Endothelial cell of umbilical vein (primary cell): Measurements from ENCODE around the gene KLK2. TPM values are rescaled to one million over a fixed set of nuclear protein-coding genes. Genes with fewer than 3 reads are reported as not detected.

ENCODE experiments used
- BruUV-seq: library from RNA; stranded (reverse); fragments of 400-500 nt; replicated peaks from 2 replicates; lab custom pipeline; 2021; lab: Mats Ljungman, UMichigan
- CTCF ChIA-PET: fragments of 300-600, 350-600 bp; sonication (Branson Sonifier 250); formaldehyde crosslinking; loops from one replicate; lab custom pipeline; 2021; ENCODE audit warnings: antibody characterized with exemption, inconsistent platforms; lab: Charles Lee
- POLR2A ChIA-PET: fragments of 300-600, 350-600 bp; sonication (Branson Sonifier 250); formaldehyde crosslinking; loops from one replicate; lab custom pipeline; 2021; ENCODE audit warnings: antibody characterized with exemption, inconsistent platforms; lab: Charles Lee
- DNase-seq: peaks from one replicate; pipeline ENCODE4 v3.0.0-alpha.2; 2011; ENCODE audit warnings: low read depth, low spot score
- FAIRE-seq: peaks from 2 replicates; lab custom pipeline; 2011; peaks lifted over from hg19 to GRCh38; lab: Jason Lieb, UNC
- H2AFZ ChIP-seq: 2 replicates; pipeline ENCODE4 v1.6.0; 2012; ENCODE audit warnings: low read depth, low read length, control low read depth, inconsistent platforms
- H3K27ac ChIP-seq: 2 replicates; pipeline ENCODE4 v1.5.1; 2011; ENCODE audit warnings: low read depth, mild to moderate bottlenecking, control low read depth, low read length, moderate library complexity; ENCODE audit not compliant: insufficient read depth
- H3K27me3 ChIP-seq, 2 experiments: 2 replicates each; pipeline versions ENCODE4 v1.6.0 to v1.6.1; 2011; ENCODE audit warnings: low read length in 2 of 2, mixed read lengths in 1 of 2; ENCODE audit not compliant: control insufficient read depth in 2 of 2, insufficient read depth in 2 of 2
- H3K36me3 ChIP-seq, 2 experiments: 2 replicates in 1 of 2; 3 replicates in 1 of 2; pipeline ENCODE4 v1.5.1; 2011; ENCODE audit warnings: low read length in 2 of 2, mild to moderate bottlenecking in 1 of 2, moderate library complexity in 1 of 2; ENCODE audit not compliant: control insufficient read depth in 2 of 2, insufficient read depth in 2 of 2; ENCODE audit errors: extremely low read depth in 1 of 2
- H3K4me1 ChIP-seq: 3 replicates; pipeline ENCODE4 v1.5.1; 2011; ENCODE audit warnings: mild to moderate bottlenecking, low read length; ENCODE audit not compliant: control insufficient read depth, insufficient read depth; ENCODE audit errors: extremely low read depth
- H3K4me2 ChIP-seq: 2 replicates; pipeline ENCODE4 v1.6.1; 2011; ENCODE audit warnings: low read length, control low read depth, mixed read lengths; ENCODE audit not compliant: insufficient read depth
- H3K4me3 ChIP-seq, 3 experiments: fragments of 200-600 bp in 1 of 3; sonication (generic), shearing (Covaris generic) in 1 of 3; replicated peaks in 1 of 3; 2 replicates each; pipeline ENCODE4 v1.5.1; 2011 to 2016; ENCODE audit warnings: control low read depth in 3 of 3, low read length in 3 of 3, mild to moderate bottlenecking in 2 of 3, inconsistent platforms in 1 of 3, low read depth in 1 of 3, moderate library complexity in 1 of 3; ENCODE audit not compliant: insufficient read depth in 1 of 3
- H3K79me2 ChIP-seq: 2 replicates; pipeline ENCODE4 v1.6.0; 2012; ENCODE audit warnings: low read length, inconsistent platforms; ENCODE audit not compliant: control insufficient read depth, insufficient read depth
- H3K9ac ChIP-seq: replicated peaks from 2 replicates; pipeline ENCODE3; 2011; ENCODE audit warnings: low read length, control low read depth; ENCODE audit not compliant: insufficient read depth; ENCODE audit errors: extremely low read depth
- H3K9me1 ChIP-seq: replicated peaks from 3 replicates; pipeline ENCODE4 v1.6.0; 2011; ENCODE audit warnings: mild to moderate bottlenecking, low read length; ENCODE audit not compliant: control insufficient read depth, insufficient read depth; ENCODE audit errors: extremely low read depth
- H3K9me3 ChIP-seq: replicated peaks from 2 replicates; pipeline ENCODE4 v1.5.1; 2012; ENCODE audit warnings: low read length, inconsistent platforms; ENCODE audit not compliant: control insufficient read depth, insufficient read depth
- H4K20me1 ChIP-seq: replicated peaks from 2 replicates; pipeline ENCODE3; 2011; ENCODE audit warnings: mild to moderate bottlenecking, low read length; ENCODE audit not compliant: control insufficient read depth, insufficient read depth; ENCODE audit errors: extremely low read depth
- EZH2 ChIP-seq: IDR thresholded peaks from 2 replicates; pipeline ENCODE4 v1.6.1; 2012; ENCODE audit warnings: borderline replicate concordance, low read depth, mild to moderate bottlenecking, moderate library complexity, low read length, inconsistent platforms; ENCODE audit not compliant: severe bottlenecking
- FOS ChIP-seq: IDR thresholded peaks from 2 replicates; pipeline ENCODE4 v1.6.1; 2011; ENCODE audit warnings: mild to moderate bottlenecking, low read length, moderate library complexity, borderline replicate concordance; ENCODE audit not compliant: insufficient read depth
- GATA2 ChIP-seq: IDR thresholded peaks from 2 replicates; pipeline ENCODE4 v1.7.0; 2011; ENCODE audit warnings: low read depth, mild to moderate bottlenecking, moderate library complexity, mixed read lengths, low read length; ENCODE audit not compliant: insufficient read length, insufficient read depth
- JUN ChIP-seq: IDR thresholded peaks from 2 replicates; pipeline ENCODE4 v1.6.1; 2011; ENCODE audit warnings: borderline replicate concordance, low read depth; ENCODE audit not compliant: insufficient read length, insufficient read depth
- MYC ChIP-seq: IDR thresholded peaks from one replicate; pipeline ENCODE4 v1.6.1; 2011; ENCODE audit warnings: mild to moderate bottlenecking, low read depth, low read length
- POLR2A ChIP-seq: IDR thresholded peaks from 2 replicates; pipeline ENCODE4 v1.6.1; 2012; ENCODE audit warnings: low read depth, mild to moderate bottlenecking, control low read depth, low read length
- POLR2AphosphoS5 ChIP-seq: IDR thresholded peaks from 2 replicates; pipeline ENCODE4 v1.6.1; 2012; ENCODE audit warnings: low read depth, mild to moderate bottlenecking, control low read depth, low read length, moderate library complexity; ENCODE audit not compliant: insufficient read depth
- dilution Hi-C: fragments of 300-500 bp; cut with MboI; formaldehyde crosslinking; loops from one replicate; pipeline ENCODE4 v1.15.0; 2019; ENCODE audit warnings: low sequenced_read_pairs; ENCODE audit not compliant: extremely low pct_ligation_motif_present
- intact Hi-C: fragments of 100-400 bp; cut with micrococcal nuclease; formaldehyde crosslinking; loops from one replicate; pipeline ENCODE4 v1.10.0; 2022
- polyA plus RNA-seq, 4 experiments: library from polyadenylated mRNA; depleted of rRNA in 3 of 4; stranded (reverse) in 3 of 4; unstranded in 1 of 4; fragments of >200 nt; gene quantifications; 2 replicates each; pipeline versions ENCODE4 v1.2.1 to v1.2.3, GENCODE V29; 2011 to 2012; ENCODE audit warnings: missing spikeins in 1 of 4
- total RNA-seq: library from RNA; stranded (reverse); gene quantifications from 2 replicates; pipeline ENCODE4 v1.2.3, GENCODE V29; 2021
- TF ChIP-seq, protein P1 (sequence below): IDR thresholded peaks from 2 replicates; pipeline ENCODE4 v1.6.1; 2011; ENCODE audit not compliant: insufficient read depth, insufficient read length
- TF ChIP-seq, protein P2 (sequence below), 2 donors: IDR thresholded peaks; 1 replicate in 1 of 2; 2 replicates in 1 of 2; pipeline ENCODE4 v1.5.1; 2011; ENCODE audit warnings: low read length in 2 of 2, mild to moderate bottlenecking in 2 of 2, moderate library complexity in 2 of 2, control low read depth in 1 of 2, inconsistent platforms in 1 of 2, low read depth in 1 of 2; ENCODE audit not compliant: insufficient read depth in 1 of 2; ENCODE audit errors: extremely low read depth in 1 of 2

The KLK2 gene
- total and polyA plus RNA-seq, 2 donors (not counting 3 experiments of a cell fraction or from before 2014, with no cell fraction given) = not detected

DNA sequence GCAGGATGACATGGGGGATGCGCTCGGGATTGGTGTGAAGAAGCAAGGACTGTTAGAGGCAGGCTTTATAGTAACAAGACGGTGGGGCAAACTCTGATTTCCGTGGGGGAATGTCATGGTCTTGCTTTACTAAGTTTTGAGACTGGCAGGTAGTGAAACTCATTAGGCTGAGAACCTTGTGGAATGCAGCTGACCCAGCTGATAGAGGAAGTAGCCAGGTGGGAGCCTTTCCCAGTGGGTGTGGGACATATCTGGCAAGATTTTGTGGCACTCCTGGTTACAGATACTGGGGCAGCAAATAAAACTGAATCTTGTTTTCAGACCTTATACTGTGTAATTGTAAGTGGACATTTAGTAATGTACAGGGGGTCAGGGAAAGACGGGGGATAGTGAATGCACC is 7.0 kb downstream of the KLK2 start:
- ChIA-PET CTCF (no interaction called here), POLR2A (no interaction called here)
- no peaks in the 10 kb centered on the region for H3K79me2 ChIP-seq
- no TSS peak for BruUV-seq
- H3K27me3 ChIP-seq = peaks cover 0 to 4% of the 10 kb centered on the region in 2 experiments
- no peaks in the 10 kb centered on the region for H3K4me1 ChIP-seq
- no peak for DNase-seq
- H4K20me1 ChIP-seq = no peaks in the 10 kb centered on the region
- no peak overlapping the region for H3K27ac ChIP-seq
- H3K9ac ChIP-seq = no peak overlapping the region
- dilution Hi-C loops (no loop called here), intact Hi-C loops (no loop called here)
- no peaks in the 10 kb centered on the region for H3K36me3 ChIP-seq
- TF ChIP-seq GATA2 = no peak
- TF ChIP-seq MYC = no peak
- TF ChIP-seq, protein P1, sequence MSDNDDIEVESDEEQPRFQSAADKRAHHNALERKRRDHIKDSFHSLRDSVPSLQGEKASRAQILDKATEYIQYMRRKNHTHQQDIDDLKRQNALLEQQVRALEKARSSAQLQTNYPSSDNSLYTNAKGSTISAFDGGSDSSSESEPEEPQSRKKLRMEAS = no peak
- no peak for TF ChIP-seq JUN
- no peak for TF ChIP-seq POLR2AphosphoS5
- no peak for TF ChIP-seq POLR2A
- TF ChIP-seq, protein P2, sequence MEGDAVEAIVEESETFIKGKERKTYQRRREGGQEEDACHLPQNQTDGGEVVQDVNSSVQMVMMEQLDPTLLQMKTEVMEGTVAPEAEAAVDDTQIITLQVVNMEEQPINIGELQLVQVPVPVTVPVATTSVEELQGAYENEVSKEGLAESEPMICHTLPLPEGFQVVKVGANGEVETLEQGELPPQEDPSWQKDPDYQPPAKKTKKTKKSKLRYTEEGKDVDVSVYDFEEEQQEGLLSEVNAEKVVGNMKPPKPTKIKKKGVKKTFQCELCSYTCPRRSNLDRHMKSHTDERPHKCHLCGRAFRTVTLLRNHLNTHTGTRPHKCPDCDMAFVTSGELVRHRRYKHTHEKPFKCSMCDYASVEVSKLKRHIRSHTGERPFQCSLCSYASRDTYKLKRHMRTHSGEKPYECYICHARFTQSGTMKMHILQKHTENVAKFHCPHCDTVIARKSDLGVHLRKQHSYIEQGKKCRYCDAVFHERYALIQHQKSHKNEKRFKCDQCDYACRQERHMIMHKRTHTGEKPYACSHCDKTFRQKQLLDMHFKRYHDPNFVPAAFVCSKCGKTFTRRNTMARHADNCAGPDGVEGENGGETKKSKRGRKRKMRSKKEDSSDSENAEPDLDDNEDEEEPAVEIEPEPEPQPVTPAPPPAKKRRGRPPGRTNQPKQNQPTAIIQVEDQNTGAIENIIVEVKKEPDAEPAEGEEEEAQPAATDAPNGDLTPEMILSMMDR (IDR thresholded peaks at IDR 0.05; ENCODE audit: extremely low read depth in 1 of 2, insufficient read depth in 1 of 2, low read depth in 1 of 2, low read length in 2 of 2) = no peak
- TF ChIP-seq FOS = no peak
- no peak for TF ChIP-seq EZH2
- no peak overlapping the region for H3K4me3 ChIP-seq
- H3K4me2 ChIP-seq = no peak overlapping the region
- no peaks in the 10 kb centered on the region for H3K9me1 ChIP-seq
- H3K9me3 ChIP-seq = no peaks in the 10 kb centered on the region
- H2AFZ ChIP-seq = no peak overlapping the region
- no peak for FAIRE-seq
